ENCODE data around the gene TLE4. TPM values are rescaled to one million over a fixed set of nuclear protein-coding genes. Genes with fewer than 3 reads are reported as not detected.

The TLE4 gene
- total and polyA plus RNA-seq, 2 of the 4 experiments (the other 2 are of a cell fraction) = 68.0 to 78.1 TPM

DNA sequence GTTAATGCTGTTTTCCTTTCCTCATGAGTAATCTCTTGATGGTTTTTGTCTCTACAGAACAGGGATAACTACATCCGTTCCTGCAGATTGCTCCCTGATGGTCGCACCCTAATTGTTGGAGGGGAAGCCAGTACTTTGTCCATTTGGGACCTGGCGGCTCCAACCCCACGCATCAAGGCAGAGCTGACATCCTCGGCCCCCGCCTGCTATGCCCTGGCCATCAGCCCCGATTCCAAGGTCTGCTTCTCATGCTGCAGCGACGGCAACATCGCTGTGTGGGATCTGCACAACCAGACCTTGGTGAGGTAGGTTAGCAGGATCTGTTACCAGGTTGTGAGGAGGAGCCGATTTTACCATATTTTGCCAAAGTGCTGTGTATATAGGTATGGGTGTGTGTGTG, 148.2 kb downstream of the TLE4 start:
- Histone ChIP-seq H4K91ac (ENCODE audit: insufficient read depth, low read depth, low read length) (no peak overlapping the region), H4K20me1 (ENCODE audit: insufficient read depth, low read length) (no peaks in the 10 kb centered on the region), H3K4ac (ENCODE audit: low read depth, low read length) (no peak overlapping the region), H3K27ac (ENCODE audit: insufficient read depth, low read length) (no peak overlapping the region), H3K9ac (ENCODE audit: low read depth, low read length) (no peak overlapping the region), H3K27me3 (ENCODE audit: control insufficient read depth, insufficient read depth, low read length) (no peaks in the 10 kb centered on the region), H3K9me1 (ENCODE audit: insufficient read depth, low read length) (peaks cover 10% of the 10 kb centered on the region; the same call in 1 of the 2 replicates), H3K14ac (replicated peaks; ENCODE audit: low read depth, low read length) (no peak overlapping the region), H4K5ac (ENCODE audit: low read depth, low read length) (no peak overlapping the region), H2BK120ac (ENCODE audit: low read depth, low read length) (no peak overlapping the region), H3K4me1 (ENCODE audit: control insufficient read depth, insufficient read depth, low read length) (peaks cover 2% of the 10 kb centered on the region), H3K4me3 (ENCODE audit: insufficient read depth, low read depth, low read length) (no peak overlapping the region), H3K4me2 (ENCODE audit: low read depth, low read length) (no peak overlapping the region), H3K23ac (ENCODE audit: low read depth, low read length) (no peak overlapping the region), H3K79me1 (ENCODE audit: low read depth in 1 of 2, low read length in 2 of 2) (no peaks in the 10 kb centered on the region; a peak in 1 of 4 replicates), H3K36me3 (ENCODE audit: control insufficient read depth, insufficient read depth, low read length) (peaks cover 67% of the 10 kb centered on the region), H2BK15ac (ENCODE audit: low read depth, low read length) (no peak overlapping the region), H3K56ac (ENCODE audit: extremely low read depth, insufficient read depth, low read length) (no peak overlapping the region), H4K8ac (ENCODE audit: low read depth in 2 of 2, low read length in 2 of 2) (no peak overlapping the region), H2AFZ (replicated peaks; ENCODE audit: low read length, poor library complexity) (no peak overlapping the region), H2AK5ac (ENCODE audit: low read depth, low read length) (no peak overlapping the region), H2AK9ac (replicated peaks; ENCODE audit: low read depth, low read length, poor library complexity) (no peak overlapping the region), H2BK5ac (ENCODE audit: low read depth, low read length, poor library complexity, severe bottlenecking) (no peak overlapping the region), H3K9me3 (ENCODE audit: control insufficient read depth, insufficient read depth, low read length) (no peaks in the 10 kb centered on the region), H2BK20ac (ENCODE audit: low read depth, low read length) (no peak overlapping the region), H3K18ac (ENCODE audit: low read depth, low read length) (no peak overlapping the region)
- in situ Hi-C loops (cut with MboI; ENCODE audit: low sequenced_read_pairs) = no loop called here
- CTCF ChIA-PET = no interaction called here
- TF ChIP-seq CHD1 (IDR thresholded peaks at IDR 0.05; ENCODE audit: low read depth, low read length) (no peak), RFX5 (IDR thresholded peaks at IDR 0.05; ENCODE audit: low read depth, low read length) (no peak), MAZ (IDR thresholded peaks at IDR 0.05; ENCODE audit: borderline replicate concordance, low read depth, low read length) (no peak), SMC3 (IDR thresholded peaks at IDR 0.05; ENCODE audit: low read depth, low read length) (no peak), POLR2A (IDR thresholded peaks at IDR 0.05; ENCODE audit: low read depth, low read length) (no peak), RCOR1 (IDR thresholded peaks at IDR 0.05; ENCODE audit: insufficient replicate concordance, low read length) (no peak)
- intact Hi-C loops (cut with micrococcal nuclease) = loop anchor here (5.0 kb wide), 1 partner anchor 588 kb away; no protein-coding TSS in a partner anchor
- WGBS, 2 experiments (ENCODE audit: extremely low coverage in 2 of 2, insufficient read length in 1 of 2) = no CpG with 5 or more reads among the region's 11 CpGs
- POLR2A ChIA-PET (ENCODE audit: unreplicated experiment) = no interaction called here
- ATAC-seq (ENCODE audit: low read depth) (no peak), DNase-seq (no peak)
- dilution Hi-C loops (cut with HindIII; ENCODE audit: low sequenced_read_pairs, unreplicated experiment) = no loop called here
- BruUV-seq (replicated peaks) = no TSS peak

Data from IMR-90 (cell line).